Liver (tissue), 9 donors: ENCODE measurements around the gene IFNA13. TPM values are rescaled to one million over a fixed set of nuclear protein-coding genes. Genes with fewer than 3 reads are reported as not detected.

Experiments used
- DNase-seq: peaks from one replicate; pipeline ENCODE4 v3.0.0-alpha.2; 2017; ENCODE audit warnings: low spot score
- H3K27ac ChIP-seq, 2 donors: one replicate each; pipeline ENCODE4 v1.7.0; 2013; ENCODE audit warnings: inconsistent platforms in 2 of 2, low read length in 2 of 2, control low read depth in 1 of 2, low read depth in 1 of 2, mild to moderate bottlenecking in 1 of 2
- H3K27me3 ChIP-seq, 4 donors: one replicate each; pipeline versions ENCODE4 v1.6.1 to v1.7.0; 2013; ENCODE audit warnings: low read length in 3 of 4, inconsistent platforms in 1 of 4, mild to moderate bottlenecking in 1 of 4, moderate library complexity in 1 of 4; ENCODE audit not compliant: control insufficient read depth in 4 of 4, insufficient read depth in 4 of 4
- H3K36me3 ChIP-seq, 4 donors: one replicate each; pipeline versions ENCODE4 v1.6.1 to v1.7.0; 2013; ENCODE audit warnings: low read length in 3 of 4, mild to moderate bottlenecking in 3 of 4, low read depth in 1 of 4, moderate library complexity in 1 of 4; ENCODE audit not compliant: control insufficient read depth in 4 of 4, insufficient read depth in 3 of 4
- H3K4me1 ChIP-seq, 4 donors: one replicate each; pipeline versions ENCODE4 v1.6.1 to v1.7.0; 2013; ENCODE audit warnings: low read length in 3 of 4, mild to moderate bottlenecking in 3 of 4, moderate library complexity in 1 of 4; ENCODE audit not compliant: control insufficient read depth in 4 of 4, insufficient read depth in 4 of 4
- H3K4me3 ChIP-seq, 3 donors: one replicate each; pipeline versions ENCODE4 v1.6.1 to v1.7.0; 2013; ENCODE audit warnings: low read length in 3 of 3, control low read depth in 1 of 3, low read depth in 1 of 3, mild to moderate bottlenecking in 1 of 3
- H3K9ac ChIP-seq, 2 donors: one replicate each; pipeline ENCODE4 v1.7.0; 2013; ENCODE audit warnings: low read length in 2 of 2, mild to moderate bottlenecking in 2 of 2, moderate library complexity in 2 of 2, control low read depth in 1 of 2, low read depth in 1 of 2
- H3K9me3 ChIP-seq, 4 donors: one replicate each; pipeline versions ENCODE4 v1.6.1 to v1.7.0; 2013; ENCODE audit warnings: low read length in 3 of 4; ENCODE audit not compliant: control insufficient read depth in 4 of 4
- CTCF ChIP-seq: fragments of 150-350 bp; IDR thresholded peaks from 2 replicates; pipeline ENCODE4 v1.5.1; 2017; ENCODE audit warnings: improper control_type of control experiment, low read depth, low read length; ENCODE audit not compliant: missing input control
- EGR1 ChIP-seq, 2 donors: IDR thresholded peaks; 2 replicates each; pipeline ENCODE4 v1.6.1; 2016 to 2018; ENCODE audit warnings: antibody characterized with exemption in 2 of 2, low read depth in 2 of 2
- FOXA1 ChIP-seq: IDR thresholded peaks from 2 replicates; pipeline ENCODE4 v1.6.1; 2016; ENCODE audit warnings: antibody characterized with exemption
- FOXA2 ChIP-seq: IDR thresholded peaks from 2 replicates; pipeline ENCODE4 v1.6.1; 2016; ENCODE audit warnings: antibody characterized with exemption
- GABPA ChIP-seq, 2 donors: IDR thresholded peaks in 1 of 2; conservative IDR thresholded peaks in 1 of 2; 2 replicates each; pipeline ENCODE4 v1.6.1; 2016; ENCODE audit warnings: antibody characterized with exemption in 2 of 2, mild to moderate bottlenecking in 1 of 2, moderate library complexity in 1 of 2
- HNF4A ChIP-seq, 2 donors: conservative IDR thresholded peaks; 2 replicates each; pipeline ENCODE4 v1.6.1; 2016; ENCODE audit warnings: antibody characterized with exemption in 2 of 2, mild to moderate bottlenecking in 2 of 2
- HNF4G ChIP-seq: IDR thresholded peaks from 2 replicates; pipeline ENCODE4 v1.6.1; 2016; ENCODE audit warnings: antibody characterized with exemption
- JUND ChIP-seq, 2 donors: IDR thresholded peaks; 2 replicates each; pipeline ENCODE4 v1.6.1; 2016; ENCODE audit warnings: antibody characterized with exemption in 2 of 2
- NR2F2 ChIP-seq: IDR thresholded peaks from 2 replicates; pipeline ENCODE4 v1.6.1; 2016; ENCODE audit warnings: antibody characterized with exemption
- RAD21 ChIP-seq, 2 donors: IDR thresholded peaks; 2 replicates each; pipeline ENCODE4 v1.6.1; 2016; ENCODE audit warnings: antibody characterized with exemption in 2 of 2, mild to moderate bottlenecking in 2 of 2
- RXRA ChIP-seq, 2 donors: IDR thresholded peaks; 2 replicates each; pipeline ENCODE4 v1.6.1; 2017 to 2018; ENCODE audit warnings: antibody characterized with exemption in 2 of 2, mild to moderate bottlenecking in 1 of 2
- SP1 ChIP-seq: IDR thresholded peaks from 2 replicates; pipeline ENCODE4 v1.6.1; 2018; ENCODE audit warnings: antibody characterized with exemption, mild to moderate bottlenecking
- TAF1 ChIP-seq: conservative IDR thresholded peaks from 2 replicates; pipeline ENCODE4 v1.6.1; 2016; ENCODE audit warnings: antibody characterized with exemption, mild to moderate bottlenecking
- YY1 ChIP-seq: IDR thresholded peaks from 2 replicates; pipeline ENCODE4 v1.6.1; 2016; ENCODE audit warnings: antibody characterized with exemption, mild to moderate bottlenecking
- ZBTB33 ChIP-seq: IDR thresholded peaks from 2 replicates; pipeline ENCODE4 v1.6.1; 2016; ENCODE audit warnings: antibody characterized with exemption
- WGBS: extraction: QIAGEN DNeasy Blood & Tissue Kit; methylation state at CpG from one replicate; pipeline ENCODE4 v1.1.7; 2013; 5-methylcytosine and 5-hydroxymethylcytosine counted together
- polyA plus RNA-seq, 2 donors: library from polyadenylated mRNA; stranded (reverse) in 1 of 2; unstranded in 1 of 2; fragments of 200-250 nt in 1 of 2; fragments of >200 nt in 1 of 2; fragmentation: Nextera tagmentation in 1 of 2; extraction: Ambion mirVana in 1 of 2; gene quantifications; one replicate each; pipeline versions ENCODE4 v1.2.1 to v1.2.3, GENCODE V29; 2013 to 2015
- total RNA-seq, 2 donors: library from RNA; depleted of rRNA; stranded (reverse); fragments of >200 nt; gene quantifications; one replicate each; pipeline ENCODE4 v1.2.3, GENCODE V29; 2014
- TF ChIP-seq, protein P1 (sequence below): IDR thresholded peaks from 2 replicates; pipeline ENCODE4 v1.6.1; 2016; ENCODE audit warnings: antibody characterized with exemption
- TF ChIP-seq, protein P2 (sequence below): IDR thresholded peaks from 2 replicates; pipeline ENCODE4 v1.6.1; 2016; ENCODE audit warnings: antibody characterized with exemption
- TF ChIP-seq, protein P3 (sequence below): IDR thresholded peaks from 2 replicates; pipeline ENCODE4 v1.6.1; 2016; ENCODE audit warnings: antibody characterized with exemption, mild to moderate bottlenecking
- donor health status: healthy.
- donor health status: healthy.
- donor health status: healthy.
- donor health status: healthy.
- donor health status: healthy.

The IFNA13 gene
- total and polyA plus RNA-seq, 4 donors = not detected

DNA sequence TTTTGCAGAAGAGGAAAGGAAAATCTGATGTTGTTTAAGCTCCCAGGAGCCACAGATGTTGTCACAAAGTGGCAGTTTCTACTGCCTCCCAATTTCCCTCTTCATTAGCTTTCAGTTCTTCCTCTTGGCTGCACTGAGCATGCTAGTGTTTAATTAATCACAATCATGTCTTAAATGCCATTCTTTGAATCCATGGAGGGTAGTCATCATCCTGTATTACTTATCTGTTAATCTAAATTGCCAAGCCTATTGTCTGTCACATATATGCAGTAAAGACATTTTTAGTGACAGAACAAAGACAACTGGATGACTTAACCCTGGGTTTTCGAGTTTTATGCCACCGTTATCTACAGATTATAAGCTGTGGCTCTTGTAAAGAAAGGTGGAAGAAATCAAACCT is 47.4 kb downstream of the IFNA13 start:
- H3K36me3 ChIP-seq = peaks cover 4 to 9% (median 8%) of the 10 kb centered on the region in 4 donors
- no peaks in the 10 kb centered on the region for H3K9me3 ChIP-seq
- TF ChIP-seq, protein P1, sequence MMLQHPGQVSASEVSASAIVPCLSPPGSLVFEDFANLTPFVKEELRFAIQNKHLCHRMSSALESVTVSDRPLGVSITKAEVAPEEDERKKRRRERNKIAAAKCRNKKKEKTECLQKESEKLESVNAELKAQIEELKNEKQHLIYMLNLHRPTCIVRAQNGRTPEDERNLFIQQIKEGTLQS = no peak
- TF ChIP-seq JUND (IDR thresholded peaks at IDR 0.05) = no peak
- no peak for TF ChIP-seq HNF4A (conservative IDR thresholded peaks at IDR 0.05)
- no peak for TF ChIP-seq YY1
- TF ChIP-seq RXRA (IDR thresholded peaks at IDR 0.05) = no peak
- TF ChIP-seq HNF4G = no peak
- TF ChIP-seq, protein P2, sequence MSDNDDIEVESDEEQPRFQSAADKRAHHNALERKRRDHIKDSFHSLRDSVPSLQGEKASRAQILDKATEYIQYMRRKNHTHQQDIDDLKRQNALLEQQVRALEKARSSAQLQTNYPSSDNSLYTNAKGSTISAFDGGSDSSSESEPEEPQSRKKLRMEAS = no peak
- no peak for TF ChIP-seq NR2F2
- no peak for TF ChIP-seq CTCF
- no peak for TF ChIP-seq RAD21 (IDR thresholded peaks at IDR 0.05)
- TF ChIP-seq, protein P3, sequence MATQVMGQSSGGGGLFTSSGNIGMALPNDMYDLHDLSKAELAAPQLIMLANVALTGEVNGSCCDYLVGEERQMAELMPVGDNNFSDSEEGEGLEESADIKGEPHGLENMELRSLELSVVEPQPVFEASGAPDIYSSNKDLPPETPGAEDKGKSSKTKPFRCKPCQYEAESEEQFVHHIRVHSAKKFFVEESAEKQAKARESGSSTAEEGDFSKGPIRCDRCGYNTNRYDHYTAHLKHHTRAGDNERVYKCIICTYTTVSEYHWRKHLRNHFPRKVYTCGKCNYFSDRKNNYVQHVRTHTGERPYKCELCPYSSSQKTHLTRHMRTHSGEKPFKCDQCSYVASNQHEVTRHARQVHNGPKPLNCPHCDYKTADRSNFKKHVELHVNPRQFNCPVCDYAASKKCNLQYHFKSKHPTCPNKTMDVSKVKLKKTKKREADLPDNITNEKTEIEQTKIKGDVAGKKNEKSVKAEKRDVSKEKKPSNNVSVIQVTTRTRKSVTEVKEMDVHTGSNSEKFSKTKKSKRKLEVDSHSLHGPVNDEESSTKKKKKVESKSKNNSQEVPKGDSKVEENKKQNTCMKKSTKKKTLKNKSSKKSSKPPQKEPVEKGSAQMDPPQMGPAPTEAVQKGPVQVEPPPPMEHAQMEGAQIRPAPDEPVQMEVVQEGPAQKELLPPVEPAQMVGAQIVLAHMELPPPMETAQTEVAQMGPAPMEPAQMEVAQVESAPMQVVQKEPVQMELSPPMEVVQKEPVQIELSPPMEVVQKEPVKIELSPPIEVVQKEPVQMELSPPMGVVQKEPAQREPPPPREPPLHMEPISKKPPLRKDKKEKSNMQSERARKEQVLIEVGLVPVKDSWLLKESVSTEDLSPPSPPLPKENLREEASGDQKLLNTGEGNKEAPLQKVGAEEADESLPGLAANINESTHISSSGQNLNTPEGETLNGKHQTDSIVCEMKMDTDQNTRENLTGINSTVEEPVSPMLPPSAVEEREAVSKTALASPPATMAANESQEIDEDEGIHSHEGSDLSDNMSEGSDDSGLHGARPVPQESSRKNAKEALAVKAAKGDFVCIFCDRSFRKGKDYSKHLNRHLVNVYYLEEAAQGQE = no peak
- no peak for TF ChIP-seq SP1
- no peak for TF ChIP-seq FOXA2
- no peak for TF ChIP-seq EGR1 (IDR thresholded peaks at IDR 0.05; ENCODE audit: low read depth in 2 of 2)
- no peak for TF ChIP-seq GABPA (IDR thresholded peaks at IDR 0.05 in 1 of 2, conservative IDR thresholded peaks at IDR 0.05 in 1 of 2)
- no peak for TF ChIP-seq ZBTB33
- no peak for TF ChIP-seq FOXA1
- TF ChIP-seq TAF1 = no peak
- H3K4me3 ChIP-seq = no peak overlapping the region
- no peaks in the 10 kb centered on the region for H3K27me3 ChIP-seq
- no peak for DNase-seq
- no peak overlapping the region for H3K9ac ChIP-seq
- WGBS = 85% methylated on average over 2 of the region's 2 CpGs
- peaks cover 6 to 17% (median 15%) of the 10 kb centered on the region in 4 donors for H3K4me1 ChIP-seq
- H3K27ac ChIP-seq = no peak overlapping the region
